Right atrium auricular region (tissue), 2 donors: Measurements from ENCODE around the gene ZNF12. TPM values are rescaled to one million over a fixed set of nuclear protein-coding genes. Genes with fewer than 3 reads are reported as not detected.

Experiments
- DNase-seq: peaks from one replicate; pipeline ENCODE4 v3.0.0-alpha.2; 2019; ENCODE audit warnings: low spot score
- H3K27ac ChIP-seq, 2 donors: fragments of 200-600 bp; sonication (generic); 1 replicate in 1 of 2; 2 replicates in 1 of 2; pipeline ENCODE4 v1.5.1; 2016 to 2019
- H3K27me3 ChIP-seq, 2 donors: fragments of 200-600 bp; sonication (generic); one replicate each; pipeline versions ENCODE4 v1.5.1 to v1.6.0; 2017 to 2019
- H3K36me3 ChIP-seq: fragments of 200-600 bp; sonication (generic); one replicate; pipeline ENCODE4 v1.5.1; 2016
- H3K4me1 ChIP-seq, 2 donors: fragments of 200-600 bp; sonication (generic); one replicate each; pipeline versions ENCODE4 v1.5.1 to v1.6.0; 2017 to 2019
- H3K4me3 ChIP-seq, 2 donors: fragments of 200-600 bp; sonication (generic); 1 replicate in 1 of 2; 2 replicates in 1 of 2; pipeline ENCODE4 v1.5.1; 2017 to 2019; ENCODE audit warnings: mild to moderate bottlenecking in 1 of 2, moderate library complexity in 1 of 2
- H3K9me3 ChIP-seq, 2 donors: fragments of 200-600 bp; sonication (generic); one replicate each; pipeline ENCODE4 v1.5.1; 2019
- CTCF ChIP-seq, 2 donors: fragments of 200-600 bp; sonication (generic); IDR thresholded peaks; one replicate each; pipeline ENCODE4 v1.5.1; 2019; ENCODE audit warnings: antibody characterized with exemption in 2 of 2
- total RNA-seq, 2 donors: library from RNA; depleted of rRNA; stranded (reverse); fragments of >200 nt; gene quantifications; one replicate each; pipeline ENCODE4 v1.1.0, GENCODE V29; 2016

Gene ZNF12
- total RNA-seq, 2 donors from 2014 or later: 13.9 to 14.2 TPM

GRCh38 chr7:6643915-6644625 is 62.7 kb downstream of the ZNF12 start:
- no peak overlapping the region for H3K4me3 ChIP-seq
- no peaks in the 10 kb centered on the region for H3K27me3 ChIP-seq
- H3K9me3 ChIP-seq: no peaks in the 10 kb centered on the region
- H3K4me1 ChIP-seq: no peaks in the 10 kb centered on the region
- no peak overlapping the region for H3K27ac ChIP-seq
- peaks cover 58% of the 10 kb centered on the region for H3K36me3 ChIP-seq
- no peak for DNase-seq
- TF ChIP-seq CTCF (IDR thresholded peaks at IDR 0.05): no peak

- Histone ChIP-seq H3K27ac (no peak overlapping the region), H3K27me3 (no peaks in the 10 kb centered on the region), H3K36me3 (peaks cover 58% of the 10 kb centered on the region), H3K4me1 (peaks cover 0 to 9% of the 10 kb centered on the region in 2 donors), H3K4me3 (no peak overlapping the region), H3K9me3 (no peaks in the 10 kb centered on the region)
- no peak for DNase-seq
- TF ChIP-seq CTCF (IDR thresholded peaks at IDR 0.05): no peak
These were observed 63.7 kb downstream of the ZNF12 start for GRCh38 chr7:6642861-6643640.

GRCh38 chr7:6642239-6642839 is 64.4 kb downstream of the ZNF12 start:
- H3K9me3 ChIP-seq: no peaks in the 10 kb centered on the region
- peaks cover 58% of the 10 kb centered on the region for H3K36me3 ChIP-seq
- no peak overlapping the region for H3K27ac ChIP-seq
- no peak for TF ChIP-seq CTCF (IDR thresholded peaks at IDR 0.05)
- H3K4me3 ChIP-seq: no peak overlapping the region
- H3K4me1 ChIP-seq: peaks cover 0 to 13% of the 10 kb centered on the region in 2 donors
- no peaks in the 10 kb centered on the region for H3K27me3 ChIP-seq
- DNase-seq: no peak

- H3K4me1 ChIP-seq: peaks cover 0 to 17% of the 10 kb centered on the region in 2 donors
- H3K27me3 ChIP-seq: no peaks in the 10 kb centered on the region
- peaks cover 51% of the 10 kb centered on the region for H3K36me3 ChIP-seq
- no peak overlapping the region for H3K27ac ChIP-seq
- H3K9me3 ChIP-seq: no peaks in the 10 kb centered on the region
- no peak for TF ChIP-seq CTCF (IDR thresholded peaks at IDR 0.05)
- no peak overlapping the region for H3K4me3 ChIP-seq
- no peak for DNase-seq
These were observed 65.3 kb downstream of the ZNF12 start for GRCh38 chr7:6641305-6642035.

GRCh38 chr7:6640246-6640721 is 66.5 kb downstream of the ZNF12 start:
- no peak for TF ChIP-seq CTCF (IDR thresholded peaks at IDR 0.05)
- no peak for DNase-seq
- Histone ChIP-seq H3K4me1 (peaks cover 0 to 21% of the 10 kb centered on the region in 2 donors), H3K27me3 (no peaks in the 10 kb centered on the region), H3K4me3 (no peak overlapping the region), H3K9me3 (no peaks in the 10 kb centered on the region), H3K27ac (no peak overlapping the region), H3K36me3 (peaks cover 43% of the 10 kb centered on the region)
